ENCODE data around the gene APBA2. TPM values are rescaled to one million over a fixed set of nuclear protein-coding genes. Genes with fewer than 3 reads are reported as not detected.
"Not testable (repeated sequence)": the region's sequence is repeated elsewhere in the genome, so short reads cannot be mapped to it uniquely, and the experiment has no call there.

APBA2 gene
- total RNA-seq, 2 experiments from 2014 or later = 30.8 to 32.0 TPM

DNA sequence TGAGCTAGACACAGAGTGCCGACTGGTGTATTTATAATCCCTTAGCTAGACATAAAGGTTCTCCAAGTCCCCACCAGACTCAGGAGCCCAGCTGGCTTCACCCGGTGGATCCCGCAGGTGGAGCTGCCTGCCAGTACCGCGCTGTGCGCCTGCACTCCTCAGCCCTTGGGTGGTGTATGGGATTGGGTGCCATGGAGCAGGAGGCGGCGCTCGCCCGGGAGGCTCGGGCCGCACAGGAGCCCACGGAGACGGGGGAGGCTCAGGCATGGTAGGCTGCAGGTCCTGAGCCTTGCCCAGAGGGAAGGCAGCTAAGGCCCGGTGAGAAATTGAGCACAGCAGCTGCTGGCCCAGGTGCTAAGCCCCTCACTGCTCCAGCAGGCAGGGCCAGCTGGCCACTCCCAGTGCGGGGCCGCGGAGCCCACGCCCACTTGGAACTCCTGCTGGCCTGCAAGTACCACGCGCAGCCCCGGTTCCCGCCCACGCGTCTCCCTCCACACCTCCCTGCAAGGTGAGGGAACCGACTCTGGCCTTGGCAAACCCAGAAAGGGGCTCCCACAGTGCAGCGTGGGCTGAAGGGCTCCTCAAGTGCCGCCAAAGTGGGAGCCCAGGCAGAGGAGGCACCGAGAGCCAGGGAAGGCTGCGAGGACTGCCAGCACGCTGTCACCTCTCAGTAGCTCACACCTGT lies 274.1 kb downstream of the APBA2 start:
- Mint-ChIP-seq H3K9me3 (peaks cover 9% of the 10 kb centered on the region), H3K4me3 (no peak overlapping the region), H3K27me3 (peaks cover 40% of the 10 kb centered on the region), H3K36me3 (ENCODE audit: low read depth) (peaks cover 2% of the 10 kb centered on the region), H3K4me1 (ENCODE audit: low read depth) (peaks cover 6% of the 10 kb centered on the region), H3K27ac (no peak overlapping the region)
- ATAC-seq (no peak), DNase-seq (no peak)
- TF ChIP-seq, protein P1, sequence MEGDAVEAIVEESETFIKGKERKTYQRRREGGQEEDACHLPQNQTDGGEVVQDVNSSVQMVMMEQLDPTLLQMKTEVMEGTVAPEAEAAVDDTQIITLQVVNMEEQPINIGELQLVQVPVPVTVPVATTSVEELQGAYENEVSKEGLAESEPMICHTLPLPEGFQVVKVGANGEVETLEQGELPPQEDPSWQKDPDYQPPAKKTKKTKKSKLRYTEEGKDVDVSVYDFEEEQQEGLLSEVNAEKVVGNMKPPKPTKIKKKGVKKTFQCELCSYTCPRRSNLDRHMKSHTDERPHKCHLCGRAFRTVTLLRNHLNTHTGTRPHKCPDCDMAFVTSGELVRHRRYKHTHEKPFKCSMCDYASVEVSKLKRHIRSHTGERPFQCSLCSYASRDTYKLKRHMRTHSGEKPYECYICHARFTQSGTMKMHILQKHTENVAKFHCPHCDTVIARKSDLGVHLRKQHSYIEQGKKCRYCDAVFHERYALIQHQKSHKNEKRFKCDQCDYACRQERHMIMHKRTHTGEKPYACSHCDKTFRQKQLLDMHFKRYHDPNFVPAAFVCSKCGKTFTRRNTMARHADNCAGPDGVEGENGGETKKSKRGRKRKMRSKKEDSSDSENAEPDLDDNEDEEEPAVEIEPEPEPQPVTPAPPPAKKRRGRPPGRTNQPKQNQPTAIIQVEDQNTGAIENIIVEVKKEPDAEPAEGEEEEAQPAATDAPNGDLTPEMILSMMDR (IDR thresholded peaks at IDR 0.05) = no peak
- ChIA-PET CTCF (interaction anchor here (0.8 to 2.7 kb wide), 3 partner anchors 19 to 57 kb away, joined by 3 to 13 read pairs (median 3); no protein-coding TSS in a partner anchor), POLR2A (no interaction called here)
- intact Hi-C loops (cut with micrococcal nuclease) = no loop called here

DNA sequence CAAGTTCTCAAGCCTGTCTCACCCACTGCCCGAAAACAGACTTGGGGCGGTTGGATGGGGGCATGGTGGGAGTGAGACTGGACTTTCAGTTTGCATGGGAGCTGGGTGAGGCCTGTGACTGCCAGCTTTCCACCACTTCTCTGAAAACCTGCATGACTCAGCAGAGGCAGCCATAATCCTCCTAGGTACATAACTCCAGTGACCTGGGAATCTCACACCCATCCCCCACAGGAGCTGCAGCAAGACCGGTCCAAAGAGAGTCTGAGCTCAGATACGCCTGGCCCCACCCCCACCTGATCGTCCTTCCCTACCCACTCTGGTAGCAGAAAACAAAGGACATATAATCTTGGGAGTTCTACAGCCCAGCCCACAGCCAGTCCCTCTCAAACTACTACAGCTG lies 276.6 kb downstream of the APBA2 start:
- no peak for DNase-seq
- H3K27ac Mint-ChIP-seq = no peak overlapping the region
- intact Hi-C loops (cut with micrococcal nuclease) = no loop called here
- peaks cover 9% of the 10 kb centered on the region for H3K4me1 Mint-ChIP-seq (ENCODE audit: low read depth)
- H3K36me3 Mint-ChIP-seq (ENCODE audit: low read depth) = peaks cover 2% of the 10 kb centered on the region
- ChIA-PET POLR2A (interaction anchor here (0.8 kb wide), 1 partner anchor 106 kb away, joined by 3 read pairs; no protein-coding TSS in a partner anchor), CTCF (interaction anchor here (1.5 kb wide), 1 partner anchor 23 kb away, joined by 5 read pairs; no protein-coding TSS in a partner anchor)
- no peak for ATAC-seq
- TF ChIP-seq, protein P1 (IDR thresholded peaks at IDR 0.05) = no peak
- peaks cover 49% of the 10 kb centered on the region for H3K27me3 Mint-ChIP-seq
- peaks cover 9% of the 10 kb centered on the region for H3K9me3 Mint-ChIP-seq
- no peak overlapping the region for H3K4me3 Mint-ChIP-seq

DNA sequence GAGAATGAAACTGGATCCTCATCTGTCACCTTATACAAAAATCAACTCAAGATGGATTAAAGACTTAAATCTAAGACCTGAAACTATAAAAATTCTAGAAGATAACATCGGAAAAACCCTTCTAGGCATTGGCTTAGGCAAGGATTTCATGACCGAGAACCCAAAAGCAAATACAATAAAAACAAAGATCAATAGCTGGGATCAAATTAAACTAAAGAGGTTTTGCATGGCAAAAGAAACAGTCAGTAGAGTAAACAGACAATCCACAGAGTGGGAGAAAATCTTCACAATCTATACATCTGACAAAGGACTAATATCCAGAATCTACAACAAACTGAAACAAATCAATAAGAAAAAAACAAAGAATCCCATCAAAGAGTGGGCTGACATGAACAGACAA lies 281.3 kb downstream of the APBA2 start:
- H3K4me1 Mint-ChIP-seq (ENCODE audit: low read depth); H3K4me3 Mint-ChIP-seq; DNase-seq; ATAC-seq; POLR2A ChIA-PET; H3K9me3 Mint-ChIP-seq; intact Hi-C loops (cut with micrococcal nuclease); H3K27ac Mint-ChIP-seq; H3K36me3 Mint-ChIP-seq (ENCODE audit: low read depth); CTCF ChIA-PET: not testable (repeated sequence)
- H3K27me3 Mint-ChIP-seq = peaks cover 31% of the 10 kb centered on the region

Other genes starting within 250 kb of the APBA2 start
- gene GOLGA8M, start 173.6 kb upstream of the APBA2 start, total RNA-seq = 1 to 10 TPM in 1 of 2 experiments, under 1 TPM in 1; 0.99 to 1.0 TPM
- gene GOLGA6L7, start 37.3 kb upstream of the APBA2 start, total RNA-seq = not detected